Ishikawa (cell line): ENCODE measurements around the gene ANKRD40.

Experiments used
- CEBPB ChIP-seq: IDR thresholded peaks from 2 replicates; pipeline ENCODE4 v1.6.1; 2012
- CREB1 ChIP-seq: IDR thresholded peaks from 2 replicates; pipeline ENCODE4 v1.6.1; 2012; ENCODE audit warnings: low read depth
- EGR1 ChIP-seq: IDR thresholded peaks from 2 replicates; pipeline ENCODE4 v1.6.1; 2012
- EP300 ChIP-seq: IDR thresholded peaks from 2 replicates; pipeline ENCODE4 v1.6.1; 2012; ENCODE audit warnings: borderline replicate concordance
- FOXM1 ChIP-seq: IDR thresholded peaks from 2 replicates; pipeline ENCODE4 v1.6.1; 2012; ENCODE audit warnings: low read depth, borderline replicate concordance
- MAX ChIP-seq: IDR thresholded peaks from 2 replicates; pipeline ENCODE4 v1.6.1; 2012
- NFIC ChIP-seq: IDR thresholded peaks from 2 replicates; pipeline ENCODE4 v1.6.1; 2012
- RAD21 ChIP-seq: IDR thresholded peaks from 2 replicates; pipeline ENCODE4 v1.6.1; 2012; ENCODE audit warnings: low read depth
- REST ChIP-seq: IDR thresholded peaks from 2 replicates; pipeline ENCODE4 v1.6.1; 2012; ENCODE audit warnings: low read depth, mild to moderate bottlenecking
- TAF1 ChIP-seq: IDR thresholded peaks from 2 replicates; pipeline ENCODE4 v1.6.1; 2012; ENCODE audit warnings: low read depth, mild to moderate bottlenecking
- TCF12 ChIP-seq: IDR thresholded peaks from 2 replicates; pipeline ENCODE4 v1.6.1; 2012; ENCODE audit warnings: low read depth
- TEAD4 ChIP-seq: IDR thresholded peaks from 2 replicates; pipeline ENCODE4 v1.6.1; 2012
- USF1 ChIP-seq: IDR thresholded peaks from 2 replicates; pipeline ENCODE4 v1.6.1; 2012
- YY1 ChIP-seq: IDR thresholded peaks from 2 replicates; pipeline ENCODE4 v1.6.1; 2012; ENCODE audit warnings: low read depth
- ZBTB7A ChIP-seq: IDR thresholded peaks from 2 replicates; pipeline ENCODE4 v1.6.1; 2012; ENCODE audit warnings: low read depth

The ANKRD40 gene

GRCh38 chr17:50684612-50685333 is 22.9 kb downstream of the ANKRD40 start:
- TF ChIP-seq ZBTB7A = no peak
- peak; percentile 40; the same call in 1 of the 2 replicates for TF ChIP-seq TCF12

GRCh38 chr17:50684288-50684611 is 23.5 kb downstream of the ANKRD40 start:
- no peak for TF ChIP-seq MAX
- TF ChIP-seq EGR1 = no peak

- TF ChIP-seq TCF12 (no peak), RAD21 (no peak), TAF1 (no peak), YY1 (no peak), NFIC (no peak)
Observed at GRCh38 chr17:50683434-50684287, 24.1 kb downstream of the ANKRD40 start.

- TF ChIP-seq TCF12 = no peak
- TF ChIP-seq TEAD4 = no peak
- TF ChIP-seq TAF1 = no peak
- TF ChIP-seq CREB1 = no peak
- TF ChIP-seq YY1 = no peak
- TF ChIP-seq FOXM1 = no peak
- TF ChIP-seq REST = no peak
- no peak for TF ChIP-seq EP300
- TF ChIP-seq EGR1 = no peak
- TF ChIP-seq NFIC = no peak
- no peak for TF ChIP-seq RAD21
- TF ChIP-seq ZBTB7A = no peak
- no peak for TF ChIP-seq MAX
- no peak for TF ChIP-seq USF1
- TF ChIP-seq CEBPB = no peak
Observed at GRCh38 chr17:50682938-50683337, 24.8 kb downstream of the ANKRD40 start.

GRCh38 chr17:50682441-50682840 is 25.3 kb downstream of the ANKRD40 start:
- no peak for TF ChIP-seq TEAD4
- no peak for TF ChIP-seq RAD21
- no peak for TF ChIP-seq ZBTB7A
- no peak for TF ChIP-seq CREB1
- TF ChIP-seq TCF12 = no peak
- TF ChIP-seq FOXM1 = no peak
- no peak for TF ChIP-seq EP300
- no peak for TF ChIP-seq REST
- no peak for TF ChIP-seq YY1
- no peak for TF ChIP-seq NFIC
- TF ChIP-seq MAX = no peak
- TF ChIP-seq EGR1 = no peak

GRCh38 chr17:50681263-50682200 is 26.2 kb downstream of the ANKRD40 start:
- no peak for TF ChIP-seq CEBPB
- TF ChIP-seq TEAD4 = no peak
- peak; percentile 64 for TF ChIP-seq RAD21
- TF ChIP-seq ZBTB7A = no peak
- no peak for TF ChIP-seq FOXM1
